ENCODE data around the gene OR2AK2.

DNA sequence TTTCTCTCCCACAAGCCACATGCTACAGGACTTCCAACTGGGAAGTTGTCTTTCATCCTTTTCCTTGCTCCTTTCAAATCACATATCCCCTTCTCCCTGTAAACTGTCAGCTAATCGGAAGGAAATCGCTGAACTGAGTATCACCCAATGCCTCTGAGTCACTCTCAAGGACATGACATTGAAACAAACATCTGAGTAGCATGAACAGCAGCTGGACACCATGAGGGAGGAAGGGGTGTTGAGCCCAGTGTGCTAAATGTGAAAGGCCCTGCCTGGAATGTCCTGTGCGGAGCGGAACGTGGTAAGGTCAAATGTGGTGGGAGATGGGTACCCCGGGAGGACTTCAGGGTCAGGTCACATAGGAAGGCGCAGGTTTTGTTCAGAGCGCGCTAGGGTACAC, 40.2 kb upstream of the OR2AK2 start, which contains the start of gene OR2AJ1:
- TF ChIP-seq, protein P1, sequence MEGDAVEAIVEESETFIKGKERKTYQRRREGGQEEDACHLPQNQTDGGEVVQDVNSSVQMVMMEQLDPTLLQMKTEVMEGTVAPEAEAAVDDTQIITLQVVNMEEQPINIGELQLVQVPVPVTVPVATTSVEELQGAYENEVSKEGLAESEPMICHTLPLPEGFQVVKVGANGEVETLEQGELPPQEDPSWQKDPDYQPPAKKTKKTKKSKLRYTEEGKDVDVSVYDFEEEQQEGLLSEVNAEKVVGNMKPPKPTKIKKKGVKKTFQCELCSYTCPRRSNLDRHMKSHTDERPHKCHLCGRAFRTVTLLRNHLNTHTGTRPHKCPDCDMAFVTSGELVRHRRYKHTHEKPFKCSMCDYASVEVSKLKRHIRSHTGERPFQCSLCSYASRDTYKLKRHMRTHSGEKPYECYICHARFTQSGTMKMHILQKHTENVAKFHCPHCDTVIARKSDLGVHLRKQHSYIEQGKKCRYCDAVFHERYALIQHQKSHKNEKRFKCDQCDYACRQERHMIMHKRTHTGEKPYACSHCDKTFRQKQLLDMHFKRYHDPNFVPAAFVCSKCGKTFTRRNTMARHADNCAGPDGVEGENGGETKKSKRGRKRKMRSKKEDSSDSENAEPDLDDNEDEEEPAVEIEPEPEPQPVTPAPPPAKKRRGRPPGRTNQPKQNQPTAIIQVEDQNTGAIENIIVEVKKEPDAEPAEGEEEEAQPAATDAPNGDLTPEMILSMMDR (IDR thresholded peaks at IDR 0.05): no peak
- TF ChIP-seq EZH2phosphoT487 (IDR thresholded peaks at IDR 0.05): no peak

Measured in neural progenitor cell (in vitro differentiated cells).